IPS-NIHi7 (cell line): Measurements from ENCODE around the gene TIE1.
A peak's percentile ranks its signal among the peaks of the same experiment; 100 is the strongest.
"Not testable (repeated sequence)": the region's sequence is repeated elsewhere in the genome, so short reads cannot be mapped to it uniquely, and the experiment has no call there.

ENCODE experiments used
- DNase-seq: peaks from one replicate; pipeline ENCODE4 v3.0.0; 2012; ENCODE audit warnings: mixed read lengths; ENCODE audit errors: extremely low spot score

TIE1 gene

GRCh38 chr1:43363283-43363934, 62.6 kb downstream of the TIE1 start:
- DNase-seq, result no peak

GRCh38 chr1:43363935-43364525, 63.2 kb downstream of the TIE1 start:
- no peak for DNase-seq

GRCh38 chr1:43365678-43366077, 64.9 kb downstream of the TIE1 start:
- DNase-seq, result no peak

DNA sequence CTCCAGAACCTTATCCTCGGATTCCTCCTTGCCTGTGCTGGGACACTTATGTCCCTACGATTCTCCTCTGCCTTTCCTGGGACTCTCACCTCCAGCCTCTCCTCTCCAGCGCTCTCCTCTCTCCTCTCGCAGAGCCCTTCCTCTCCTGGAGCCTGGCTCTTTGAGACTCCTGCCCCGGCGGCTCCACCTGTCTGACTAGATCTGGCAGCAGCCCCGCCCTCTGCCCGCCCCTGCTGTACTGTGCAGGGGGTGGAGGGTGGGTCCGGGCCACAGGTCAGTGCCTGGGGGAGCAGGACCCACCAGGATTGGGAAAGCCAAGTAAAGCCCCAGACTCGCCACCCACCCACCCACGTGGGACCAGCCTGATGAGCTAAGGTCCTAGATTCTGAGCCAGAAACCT, 65.4 kb downstream of the TIE1 start:
- peak; percentile 58 for DNase-seq

DNA sequence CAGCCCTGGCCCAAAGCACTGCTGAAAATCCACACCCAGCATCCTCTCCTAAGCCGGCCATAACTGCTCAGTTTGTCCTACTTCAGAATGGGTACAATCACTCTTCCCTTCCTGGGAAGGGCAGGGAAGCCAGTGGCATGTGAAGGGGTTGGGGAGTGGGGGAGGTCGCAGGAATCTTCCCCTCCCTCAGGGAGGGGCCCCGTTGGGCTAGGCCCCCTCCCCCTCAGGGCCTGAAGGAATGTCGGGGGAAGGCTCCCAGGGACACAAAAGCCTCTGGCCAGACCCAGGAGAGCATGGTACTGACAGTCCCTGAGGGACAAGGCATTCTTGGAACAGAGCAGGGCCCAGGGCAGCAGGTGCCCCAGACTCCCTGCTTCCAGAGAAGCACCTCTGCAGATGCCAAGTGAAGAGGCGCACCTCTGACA, 65.8 kb downstream of the TIE1 start:
- peak; percentile 25 for DNase-seq

- DNase-seq, result peak; percentile 48
Measured at GRCh38 chr1:43367026-43367903, 66.5 kb downstream of the TIE1 start.

GRCh38 chr1:43367904-43368645, 67.3 kb downstream of the TIE1 start, which contains the start of gene ELOVL1:
ELOVL1 (minus strand) TSS chr1:43368011; CDS start chr1:43365609, 2,402 bp downstream.
- DNase-seq, result peak; percentile 97

DNA sequence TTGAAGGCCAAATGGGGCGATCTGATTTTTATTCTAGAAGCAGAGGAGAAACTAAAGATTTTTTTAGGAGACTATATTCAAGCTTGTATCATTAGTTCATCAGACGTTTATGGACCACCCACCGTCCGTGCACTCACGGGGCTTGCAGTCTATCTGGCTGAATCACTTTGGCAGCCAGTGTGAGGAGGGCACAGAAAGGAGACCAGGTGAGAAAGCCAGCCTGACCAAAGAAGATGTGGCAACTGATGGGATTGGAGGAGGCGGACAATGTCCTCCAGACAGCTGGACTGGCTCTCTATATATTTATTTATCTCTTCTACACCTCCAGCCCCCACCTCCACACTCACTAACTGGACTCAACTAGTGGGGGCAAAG, 67.9 kb downstream of the TIE1 start:
- DNase-seq, result no peak

DNA sequence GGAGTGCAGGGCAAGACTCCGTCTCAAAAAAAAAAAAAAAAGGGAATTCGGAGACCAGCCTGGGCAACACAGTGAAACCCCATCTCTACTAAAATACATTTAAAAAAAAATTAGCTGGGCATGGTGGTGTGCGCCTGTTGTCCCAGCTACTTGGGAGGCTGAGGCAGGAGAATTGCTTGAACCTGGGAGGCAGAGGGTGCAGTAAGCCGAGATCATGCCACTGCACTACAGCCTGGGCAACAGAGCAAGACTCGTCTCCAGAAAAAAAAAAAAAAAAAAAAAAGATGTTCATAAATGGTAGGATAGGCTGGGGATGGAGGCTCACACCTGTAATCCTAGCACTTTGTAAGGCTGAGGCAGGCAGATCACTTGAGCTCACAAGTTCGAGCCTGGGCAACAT, 69.0 kb downstream of the TIE1 start:
- not testable (repeated sequence) for DNase-seq

DNA sequence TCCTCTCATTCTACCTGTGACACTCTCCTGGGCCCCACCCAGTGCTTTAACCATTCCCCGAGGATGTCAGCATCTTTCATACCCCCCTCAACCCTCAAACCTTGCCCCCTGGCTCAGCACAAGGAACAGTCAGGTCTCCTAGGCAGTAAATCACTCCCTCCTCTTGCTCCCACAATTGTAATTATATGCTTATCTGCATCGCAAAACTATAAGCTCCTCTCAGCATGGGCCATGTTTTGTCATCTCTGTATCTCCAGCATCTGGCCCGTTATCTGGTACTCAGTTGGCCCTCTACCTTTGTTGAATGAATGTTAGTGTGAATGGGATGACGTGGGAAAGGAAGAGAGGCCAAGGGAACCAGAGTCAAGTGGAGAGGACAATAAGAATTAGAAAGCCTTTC, 69.8 kb downstream of the TIE1 start:
- DNase-seq, result no peak

GRCh38 chr1:43372172-43372571, 71.4 kb downstream of the TIE1 start:
- no peak for DNase-seq
